Measurements from ENCODE around the gene SNRNP70.
"Not testable (repeated sequence)": the region's sequence is repeated elsewhere in the genome, so short reads cannot be mapped to it uniquely, and the experiment has no call there.

The SNRNP70 gene

DNA sequence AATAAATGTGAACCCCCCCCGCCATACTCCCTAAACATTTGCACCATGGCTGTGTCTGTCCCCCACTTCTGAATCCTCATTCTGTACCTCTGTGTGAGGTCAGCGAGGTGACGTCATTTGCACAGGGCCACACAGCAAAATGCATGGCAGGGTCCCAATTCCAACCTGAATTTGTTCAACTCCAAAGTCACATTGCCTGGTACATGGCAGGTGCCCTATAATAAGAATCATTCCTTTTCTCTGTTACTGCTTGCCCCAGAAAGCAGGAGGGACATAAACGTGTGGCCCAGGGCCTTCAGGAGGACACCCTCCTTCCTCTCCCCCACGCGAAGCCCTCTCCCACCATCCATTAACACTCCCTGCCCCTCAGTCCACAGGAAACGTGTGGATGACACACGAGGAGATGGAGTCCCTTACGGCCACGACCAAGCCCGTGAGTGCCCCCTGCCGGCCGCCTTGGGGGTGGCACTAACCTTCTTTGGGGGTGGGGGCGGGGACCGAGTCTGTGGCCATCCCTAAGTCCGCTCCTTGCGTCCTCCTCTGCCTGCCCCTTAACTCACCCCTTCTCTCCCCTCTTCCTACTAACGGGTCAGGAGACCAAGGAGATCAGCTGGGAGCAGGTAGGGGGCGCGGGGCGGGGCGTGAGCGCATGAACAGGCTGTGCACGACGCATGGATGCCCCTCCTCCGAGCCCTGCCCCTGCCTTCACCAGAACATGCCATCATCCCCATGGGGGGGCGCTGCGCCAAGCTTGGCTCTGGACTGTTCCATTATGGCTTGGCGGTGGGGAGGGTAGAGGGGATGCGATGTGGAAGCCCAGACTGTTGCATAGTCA lies 60.5 kb downstream of the SNRNP70 start:
- POLR2A ChIA-PET = no interaction called here
- peak overlapping the region in 3 of 7 experiments; percentile 16 to 59 (median 38) for H3K4me3 ChIP-seq (ENCODE audit: control insufficient read depth in 1 of 7, extremely low read depth in 1 of 7, insufficient read depth in 4 of 7, low read depth in 2 of 7, low read length in 6 of 7)
- no peaks in the 10 kb centered on the region for H3K36me3 ChIP-seq (ENCODE audit: control insufficient read depth in 4 of 4, insufficient read depth in 4 of 4, low read length in 3 of 4)
- peaks cover 0 to 16% (median 1%) of the 10 kb centered on the region in 5 experiments for H3K27me3 ChIP-seq (replicated peaks in 2 of 5; ENCODE audit: control insufficient read depth in 4 of 5, insufficient read depth in 5 of 5, low read length in 4 of 5)
- no peak overlapping the region for H3K27ac ChIP-seq (ENCODE audit: insufficient read depth in 1 of 2, low read depth in 1 of 2, low read length in 2 of 2, poor library complexity in 1 of 2, severe bottlenecking in 2 of 2)
- peaks cover 2 to 43% (median 38%) of the 10 kb centered on the region in 4 experiments for H3K4me1 ChIP-seq (ENCODE audit: control extremely low read depth in 1 of 4, control insufficient read depth in 4 of 4, insufficient read depth in 4 of 4, low read length in 3 of 4)
- WGBS (ENCODE audit: insufficient coverage) = 16% methylated on average over 15 of the region's 30 CpGs
- DNase-seq = peak; percentile 89 to 95 (median 95)
- CTCF ChIA-PET = interaction anchor here (0.7 to 5.4 kb wide), 14 partner anchors 10 to 62 kb away, joined by 3 to 35 read pairs (median 6); partner anchors contain the start of genes LIN7B and PPFIA3
- H3K9me3 ChIP-seq (ENCODE audit: control extremely low read depth in 1 of 5, control insufficient read depth in 4 of 5, insufficient read depth in 2 of 5, low read depth in 1 of 5, low read length in 4 of 5) = no peaks in the 10 kb centered on the region

DNA sequence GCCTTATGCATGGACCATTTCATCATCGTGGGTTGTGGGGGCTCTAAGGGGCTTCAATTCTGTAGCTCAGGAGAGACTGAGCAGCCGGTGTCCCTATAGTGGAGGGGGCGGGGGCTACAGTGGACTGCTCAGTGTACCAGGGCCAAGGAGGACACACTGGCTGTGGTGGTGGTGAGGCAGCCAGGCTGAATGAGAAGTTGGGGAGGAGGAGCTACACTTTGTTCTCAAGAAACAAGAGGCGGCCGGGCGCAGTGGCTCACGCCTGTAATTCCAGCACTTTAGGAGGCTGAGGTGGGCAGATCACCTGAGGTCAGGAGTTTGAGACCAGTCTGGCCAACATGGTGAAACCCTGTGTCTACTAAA lies 61.1 kb downstream of the SNRNP70 start:
- WGBS (ENCODE audit: insufficient coverage) = 74% methylated on average over 7 of the region's 7 CpGs
- H3K36me3 ChIP-seq (ENCODE audit: control insufficient read depth in 4 of 4, insufficient read depth in 4 of 4, low read length in 3 of 4); POLR2A ChIA-PET; DNase-seq; H3K9me3 ChIP-seq (ENCODE audit: control extremely low read depth in 1 of 5, control insufficient read depth in 4 of 5, insufficient read depth in 2 of 5, low read depth in 1 of 5, low read length in 4 of 5); H3K27ac ChIP-seq (ENCODE audit: insufficient read depth in 1 of 2, low read depth in 1 of 2, low read length in 2 of 2, poor library complexity in 1 of 2, severe bottlenecking in 2 of 2): not testable (repeated sequence)
- Histone ChIP-seq H3K4me1 (ENCODE audit: control extremely low read depth in 1 of 4, control insufficient read depth in 4 of 4, insufficient read depth in 4 of 4, low read length in 3 of 4) (peaks cover 2 to 49% (median 44%) of the 10 kb centered on the region in 4 experiments), H3K4me3 (ENCODE audit: control insufficient read depth in 1 of 7, extremely low read depth in 1 of 7, insufficient read depth in 4 of 7, low read depth in 2 of 7, low read length in 6 of 7) (peak overlapping the region in 2 of 7 experiments; percentile 38 to 59), H3K27me3 (replicated peaks in 2 of 5; ENCODE audit: control insufficient read depth in 4 of 5, insufficient read depth in 5 of 5, low read length in 4 of 5) (peaks cover 0 to 21% (median 1%) of the 10 kb centered on the region in 5 experiments)
- CTCF ChIA-PET = interaction anchor here (0.7 to 5.4 kb wide), 12 partner anchors 11 to 53 kb away, joined by 3 to 35 read pairs (median 8); partner anchors contain the start of genes LIN7B and PPFIA3

- 94% methylated on average over 9 of the region's 11 CpGs for WGBS (ENCODE audit: insufficient coverage)
- H3K4me1 ChIP-seq (ENCODE audit: control extremely low read depth in 1 of 4, control insufficient read depth in 4 of 4, insufficient read depth in 4 of 4, low read length in 3 of 4) = peaks cover 2 to 50% (median 44%) of the 10 kb centered on the region in 4 experiments
- no peaks in the 10 kb centered on the region for H3K36me3 ChIP-seq (ENCODE audit: control insufficient read depth in 4 of 4, insufficient read depth in 4 of 4, low read length in 3 of 4)
- H3K27ac ChIP-seq (ENCODE audit: insufficient read depth in 1 of 2, low read depth in 1 of 2, low read length in 2 of 2, poor library complexity in 1 of 2, severe bottlenecking in 2 of 2) = peak overlapping the region in 1 of 2 experiments; percentile 61
- H3K4me3 ChIP-seq (ENCODE audit: control insufficient read depth in 1 of 7, extremely low read depth in 1 of 7, insufficient read depth in 4 of 7, low read depth in 2 of 7, low read length in 6 of 7) = no peak overlapping the region
- DNase-seq = no peak
- POLR2A ChIA-PET = interaction anchor here (1.7 kb wide), 1 partner anchor 9 kb away, joined by 4 read pairs; no protein-coding TSS in a partner anchor
- H3K27me3 ChIP-seq (replicated peaks in 2 of 5; ENCODE audit: control insufficient read depth in 4 of 5, insufficient read depth in 5 of 5, low read length in 4 of 5) = peaks cover 0 to 25% (median 1%) of the 10 kb centered on the region in 5 experiments
- CTCF ChIA-PET = interaction anchor here (0.7 to 5.4 kb wide), 10 partner anchors 9 to 74 kb away, joined by 3 to 35 read pairs (median 6); partner anchors contain the start of gene LIN7B
- H3K9me3 ChIP-seq (ENCODE audit: control extremely low read depth in 1 of 5, control insufficient read depth in 4 of 5, insufficient read depth in 2 of 5, low read depth in 1 of 5, low read length in 4 of 5) = no peaks in the 10 kb centered on the region
These were observed 62.9 kb downstream of the SNRNP70 start for GRCh38 chr19:49148044-49148682.

- ChIA-PET CTCF (interaction anchor here (0.6 to 5.4 kb wide), 12 partner anchors 10 to 75 kb away, joined by 3 to 35 read pairs (median 4); no protein-coding TSS in a partner anchor), POLR2A (interaction anchor here (0.6 to 3.0 kb wide), 3 partner anchors 10 to 978 kb away, joined by 3 to 13 read pairs (median 4); partner anchors contain the start of gene LIN7B)
- Histone ChIP-seq H3K36me3 (ENCODE audit: control insufficient read depth in 4 of 4, insufficient read depth in 4 of 4, low read length in 3 of 4) (no peaks in the 10 kb centered on the region), H3K9me3 (ENCODE audit: control extremely low read depth in 1 of 5, control insufficient read depth in 4 of 5, insufficient read depth in 2 of 5, low read depth in 1 of 5, low read length in 4 of 5) (no peaks in the 10 kb centered on the region), H3K4me1 (ENCODE audit: control extremely low read depth in 1 of 4, control insufficient read depth in 4 of 4, insufficient read depth in 4 of 4, low read length in 3 of 4) (peaks cover 2 to 50% (median 44%) of the 10 kb centered on the region in 4 experiments), H3K27me3 (replicated peaks in 2 of 5; ENCODE audit: control insufficient read depth in 4 of 5, insufficient read depth in 5 of 5, low read length in 4 of 5) (peaks cover 0 to 25% (median 1%) of the 10 kb centered on the region in 5 experiments), H3K27ac (ENCODE audit: insufficient read depth in 1 of 2, low read depth in 1 of 2, low read length in 2 of 2, poor library complexity in 1 of 2, severe bottlenecking in 2 of 2) (peak overlapping the region in 1 of 2 experiments; percentile 61), H3K4me3 (ENCODE audit: control insufficient read depth in 1 of 7, extremely low read depth in 1 of 7, insufficient read depth in 4 of 7, low read depth in 2 of 7, low read length in 6 of 7) (peak overlapping the region; percentile 45 to 77 (median 73))
- DNase-seq = peak; percentile 88 to 93 (median 91)
- 5% methylated on average over 43 of the region's 49 CpGs for WGBS (ENCODE audit: insufficient coverage)
These were observed 63.8 kb downstream of the SNRNP70 start for GRCh38 chr19:49148784-49149651.

DNA sequence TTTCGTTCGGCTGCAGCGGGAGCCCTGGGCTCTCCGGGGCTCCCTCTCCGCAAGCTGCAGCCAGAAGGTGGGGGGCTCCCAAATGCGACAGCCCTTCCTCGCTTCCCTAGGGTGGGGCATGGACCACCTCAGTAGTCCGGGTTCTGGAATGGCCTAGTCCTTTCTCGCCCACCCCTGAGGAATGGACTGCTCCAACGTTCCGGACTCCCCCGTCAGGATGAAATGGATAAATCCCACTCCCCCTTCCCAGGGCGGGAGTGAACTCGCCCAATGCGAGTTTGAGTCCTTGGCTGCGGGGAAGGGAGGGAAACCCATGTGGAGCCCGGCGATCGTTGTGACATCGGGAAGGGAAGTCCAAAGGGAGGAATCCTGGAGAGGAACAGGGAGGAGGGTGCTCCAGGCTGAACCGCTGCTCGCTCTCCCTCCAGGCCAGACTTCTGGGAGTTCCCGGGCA lies 64.4 kb downstream of the SNRNP70 start:
- CTCF ChIA-PET = interaction anchor here (0.6 to 5.4 kb wide), 9 partner anchors 11 to 52 kb away, joined by 3 to 35 read pairs (median 5); no protein-coding TSS in a partner anchor

More for the DNA sequence above, 64.4 kb downstream of the SNRNP70 start:
- Histone ChIP-seq H3K4me1 (ENCODE audit: control extremely low read depth in 1 of 4, control insufficient read depth in 4 of 4, insufficient read depth in 4 of 4, low read length in 3 of 4) (peaks cover 2 to 50% (median 44%) of the 10 kb centered on the region in 4 experiments), H3K27ac (ENCODE audit: insufficient read depth in 1 of 2, low read depth in 1 of 2, low read length in 2 of 2, poor library complexity in 1 of 2, severe bottlenecking in 2 of 2) (peak overlapping the region in 1 of 2 experiments; percentile 55), H3K9me3 (ENCODE audit: control extremely low read depth in 1 of 5, control insufficient read depth in 4 of 5, insufficient read depth in 2 of 5, low read depth in 1 of 5, low read length in 4 of 5) (no peaks in the 10 kb centered on the region), H3K27me3 (replicated peaks in 2 of 5; ENCODE audit: control insufficient read depth in 4 of 5, insufficient read depth in 5 of 5, low read length in 4 of 5) (peaks cover 0 to 25% (median 1%) of the 10 kb centered on the region in 5 experiments), H3K36me3 (ENCODE audit: control insufficient read depth in 4 of 4, insufficient read depth in 4 of 4, low read length in 3 of 4) (no peaks in the 10 kb centered on the region), H3K4me3 (ENCODE audit: control insufficient read depth in 1 of 7, extremely low read depth in 1 of 7, insufficient read depth in 4 of 7, low read depth in 2 of 7, low read length in 6 of 7) (peak overlapping the region; percentile 45 to 77 (median 73))
- WGBS (ENCODE audit: insufficient coverage) = 1% methylated on average over 23 of the region's 23 CpGs
- POLR2A ChIA-PET = interaction anchor here (1.7 to 3.0 kb wide), 2 partner anchors 10 to 36 kb away, joined by 4 to 13 read pairs; partner anchors contain the start of gene LIN7B
- peak; percentile 60 to 79 (median 74) for DNase-seq

Measured in common myeloid progenitor, CD34-positive (primary cell).